Epithelial cell of esophagus (primary cell): ENCODE data around the gene COQ10A.
"Not testable (repeated sequence)": the region's sequence is repeated elsewhere in the genome, so short reads cannot be mapped to it uniquely, and the experiment has no call there.

Experiments used
- DNase-seq: peaks from one replicate; pipeline ENCODE4 v3.0.0; 2010; ENCODE audit warnings: low read depth
- H3K4me3 ChIP-seq: 2 replicates; pipeline ENCODE4 v1.5.1; 2011; ENCODE audit warnings: mild to moderate bottlenecking, low read length, control low read depth
- TF ChIP-seq, protein P1 (sequence below): IDR thresholded peaks from 2 replicates; pipeline ENCODE4 v1.5.1; 2011; ENCODE audit warnings: low read depth, mild to moderate bottlenecking, low read length, control low read depth, inconsistent platforms; ENCODE audit not compliant: insufficient read depth; ENCODE audit errors: missing control alignments

COQ10A gene

DNA sequence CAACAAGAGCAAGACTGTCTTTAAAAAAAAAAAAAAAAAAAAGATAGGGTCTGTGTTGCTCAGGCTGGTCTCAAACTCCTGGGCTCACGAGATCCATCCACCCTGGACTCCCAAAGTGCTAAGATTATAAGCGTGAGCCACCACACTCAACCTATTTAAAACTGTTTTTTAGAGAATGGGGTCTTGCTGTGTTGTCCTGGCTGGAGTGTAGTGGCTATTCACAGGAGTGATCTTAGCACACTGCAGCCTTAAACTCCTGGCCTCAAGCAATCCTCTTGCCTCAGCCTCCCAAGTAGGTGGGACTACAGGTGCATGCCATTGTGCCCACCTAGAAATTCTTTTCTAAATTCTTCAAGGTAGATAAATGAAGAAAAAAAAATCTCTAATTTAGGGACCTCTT lies 7.6 kb downstream of the COQ10A start:
- no peak overlapping the region for H3K4me3 ChIP-seq
- TF ChIP-seq, protein P1, sequence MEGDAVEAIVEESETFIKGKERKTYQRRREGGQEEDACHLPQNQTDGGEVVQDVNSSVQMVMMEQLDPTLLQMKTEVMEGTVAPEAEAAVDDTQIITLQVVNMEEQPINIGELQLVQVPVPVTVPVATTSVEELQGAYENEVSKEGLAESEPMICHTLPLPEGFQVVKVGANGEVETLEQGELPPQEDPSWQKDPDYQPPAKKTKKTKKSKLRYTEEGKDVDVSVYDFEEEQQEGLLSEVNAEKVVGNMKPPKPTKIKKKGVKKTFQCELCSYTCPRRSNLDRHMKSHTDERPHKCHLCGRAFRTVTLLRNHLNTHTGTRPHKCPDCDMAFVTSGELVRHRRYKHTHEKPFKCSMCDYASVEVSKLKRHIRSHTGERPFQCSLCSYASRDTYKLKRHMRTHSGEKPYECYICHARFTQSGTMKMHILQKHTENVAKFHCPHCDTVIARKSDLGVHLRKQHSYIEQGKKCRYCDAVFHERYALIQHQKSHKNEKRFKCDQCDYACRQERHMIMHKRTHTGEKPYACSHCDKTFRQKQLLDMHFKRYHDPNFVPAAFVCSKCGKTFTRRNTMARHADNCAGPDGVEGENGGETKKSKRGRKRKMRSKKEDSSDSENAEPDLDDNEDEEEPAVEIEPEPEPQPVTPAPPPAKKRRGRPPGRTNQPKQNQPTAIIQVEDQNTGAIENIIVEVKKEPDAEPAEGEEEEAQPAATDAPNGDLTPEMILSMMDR, result no peak
- no peak for DNase-seq

DNA sequence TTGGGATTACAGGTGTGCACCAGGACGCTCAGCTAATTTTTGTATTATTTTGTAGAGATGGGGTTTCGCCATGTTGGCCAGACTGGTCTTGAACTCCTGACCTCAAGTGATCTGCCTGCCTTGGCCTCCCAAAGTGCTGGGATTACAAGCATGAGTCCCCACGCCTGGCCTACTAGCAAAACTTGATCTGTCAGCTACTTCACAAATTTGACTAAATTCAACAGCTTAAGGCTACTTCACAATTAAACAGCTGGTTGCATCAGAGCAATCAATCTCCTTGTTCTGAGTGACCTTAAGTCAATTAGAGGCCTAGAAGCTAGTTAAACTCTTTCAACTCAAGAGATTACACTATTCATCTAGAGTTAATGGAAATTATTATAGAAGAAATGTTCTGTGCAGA lies 12.2 kb downstream of the COQ10A start:
- TF ChIP-seq, protein P1, result no peak
- no peak for DNase-seq
- no peak overlapping the region for H3K4me3 ChIP-seq

DNA sequence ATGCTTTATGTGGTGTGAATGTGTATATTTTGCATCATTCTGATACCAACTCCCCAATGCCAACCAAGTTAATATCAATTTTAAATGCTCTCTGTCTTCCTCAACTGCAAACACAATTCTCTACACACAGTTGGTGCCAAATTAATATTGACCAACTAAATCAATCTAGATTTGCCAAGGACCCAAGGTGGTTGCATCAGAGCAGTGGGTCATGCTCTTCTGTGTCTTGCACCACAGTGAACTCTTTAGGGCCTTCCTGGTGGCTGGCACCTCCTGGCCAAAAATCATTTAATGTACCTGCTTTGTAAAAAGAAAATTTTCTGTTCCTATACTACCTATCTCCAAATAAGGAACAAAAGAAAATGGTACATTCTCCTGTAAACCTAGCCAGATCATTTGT lies 14.1 kb downstream of the COQ10A start:
- H3K4me3 ChIP-seq, result no peak overlapping the region
- TF ChIP-seq, protein P1, result no peak
- DNase-seq, result no peak

DNA sequence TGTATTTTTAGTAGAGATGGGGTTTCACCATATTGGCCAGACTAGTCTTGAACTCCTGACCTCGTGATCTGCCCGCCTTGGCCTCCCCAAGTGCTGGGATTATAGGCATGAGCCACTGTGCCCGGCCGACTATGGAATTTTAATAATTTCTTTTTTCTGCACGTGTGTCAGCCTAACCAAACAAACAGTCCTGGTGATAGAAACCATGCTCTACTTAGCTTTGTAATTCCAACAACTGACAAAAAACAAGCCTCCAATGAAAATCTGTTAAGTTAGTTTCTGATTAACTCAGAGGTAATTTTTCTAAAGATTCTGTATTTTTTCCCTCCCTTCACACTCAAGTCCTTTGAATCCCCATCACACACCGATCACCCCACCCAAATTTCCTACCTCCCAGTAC lies 15.3 kb downstream of the COQ10A start:
- DNase-seq, result no peak
- H3K4me3 ChIP-seq, result no peak overlapping the region
- TF ChIP-seq, protein P1, result no peak

DNA sequence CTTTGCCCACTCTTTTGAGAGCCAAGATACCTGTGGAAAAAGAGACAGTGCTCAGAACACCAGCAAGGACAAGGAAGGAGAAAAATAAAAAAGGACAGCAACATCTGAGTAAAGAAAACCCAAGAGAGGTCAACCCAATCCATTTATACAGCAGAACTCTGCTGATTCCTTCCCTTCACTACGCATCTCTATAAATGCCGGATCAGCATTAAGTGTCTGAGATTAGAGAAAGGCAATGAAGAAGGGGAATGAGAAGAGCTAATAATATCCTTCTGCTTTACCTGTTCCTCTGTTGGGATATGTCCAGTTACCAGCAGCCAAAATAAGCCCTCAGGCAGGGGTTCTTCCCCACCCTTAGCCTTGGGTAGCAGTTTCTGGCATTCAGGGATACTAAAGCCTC lies 15.8 kb downstream of the COQ10A start:
- TF ChIP-seq, protein P1, result no peak
- no peak for DNase-seq
- H3K4me3 ChIP-seq, result no peak overlapping the region

DNA sequence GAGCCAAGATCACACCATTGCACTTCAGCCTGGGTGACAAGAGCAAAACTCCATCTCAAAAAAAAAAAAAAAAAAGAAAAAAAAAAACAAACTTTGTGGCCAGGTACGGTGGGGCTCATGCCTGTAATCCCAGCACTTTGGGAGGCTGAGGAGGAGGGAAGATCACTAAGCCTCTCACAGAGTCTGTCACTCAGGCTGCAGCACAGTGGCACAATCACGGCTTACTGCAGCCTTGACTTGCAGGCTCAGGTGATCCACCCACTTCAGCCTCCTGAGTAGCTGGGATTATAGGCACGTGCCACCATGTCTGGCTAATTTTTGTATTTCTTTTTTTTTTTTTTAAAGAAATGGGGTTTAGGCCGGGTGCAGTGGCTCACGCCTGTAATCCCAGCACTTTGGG lies 17.5 kb downstream of the COQ10A start:
- not testable (repeated sequence) for H3K4me3 ChIP-seq, DNase-seq

DNA sequence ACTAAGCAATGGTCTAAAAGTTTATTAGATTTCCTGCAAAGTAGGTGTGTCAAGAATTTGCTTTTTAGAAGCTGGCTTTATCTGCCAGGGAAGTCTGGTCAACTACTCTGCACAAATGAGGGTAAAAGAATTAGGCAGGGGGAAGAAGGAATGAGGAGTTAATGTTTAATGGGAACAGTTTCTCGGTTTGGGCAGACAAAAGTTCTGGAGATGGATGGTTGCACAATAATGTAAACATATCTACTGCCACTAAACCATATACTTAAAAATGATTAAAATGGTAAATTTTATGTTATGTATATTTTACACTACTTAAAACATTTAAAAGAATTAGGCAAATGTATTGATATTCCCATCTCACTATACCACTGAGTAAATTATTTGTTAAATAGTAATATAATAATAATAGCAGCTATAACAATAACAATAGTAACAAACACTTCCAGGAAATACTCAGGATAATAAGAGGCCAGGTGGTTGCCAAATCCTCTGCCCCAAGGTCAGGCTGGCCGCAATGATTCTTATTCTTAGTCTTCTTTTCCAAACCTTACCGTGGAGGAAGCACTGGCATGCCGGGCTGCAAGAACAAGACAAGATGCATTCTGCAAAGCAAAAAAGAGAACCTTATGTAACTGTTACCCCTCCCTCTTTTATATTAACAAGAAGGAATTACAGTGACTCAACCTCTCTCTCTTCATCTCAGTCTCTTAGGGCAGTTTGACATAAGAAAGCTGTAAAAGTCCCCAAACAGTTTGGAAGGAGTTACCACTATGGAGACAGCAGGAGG lies 19.5 kb downstream of the COQ10A start:
- TF ChIP-seq, protein P1, result no peak
- no peak for DNase-seq
- no peak overlapping the region for H3K4me3 ChIP-seq
